NT2/D1 (cell line): ENCODE data around the gene LRFN5.

Experiments used
- DNase-seq: peaks from one replicate; pipeline ENCODE4 v3.0.0-alpha.2; 2011; ENCODE audit warnings: low read depth, low spot score
- H3K27me3 ChIP-seq: 2 replicates; pipeline ENCODE4 v1.6.0; 2011; ENCODE audit warnings: mild to moderate bottlenecking; ENCODE audit not compliant: insufficient read length, insufficient read depth
- H3K36me3 ChIP-seq: 2 replicates; pipeline ENCODE4 v1.6.1; 2011; ENCODE audit warnings: mild to moderate bottlenecking, low read length, mixed read lengths; ENCODE audit not compliant: insufficient read depth, insufficient read length
- H3K4me1 ChIP-seq: 2 replicates; pipeline ENCODE4 v1.5.1; 2011; ENCODE audit not compliant: insufficient read depth, insufficient read length
- H3K4me3 ChIP-seq: 2 replicates; pipeline ENCODE4 v1.5.1; 2011; ENCODE audit warnings: low read depth; ENCODE audit not compliant: insufficient read length
- H3K9ac ChIP-seq: 2 replicates; pipeline ENCODE4 v1.6.0; 2011; ENCODE audit warnings: low read depth; ENCODE audit not compliant: insufficient read length
- H3K9me3 ChIP-seq: 2 replicates; pipeline ENCODE4 v1.5.1; 2011; ENCODE audit warnings: mild to moderate bottlenecking, low read length; ENCODE audit not compliant: insufficient read depth
- SUZ12 ChIP-seq: IDR thresholded peaks from 2 replicates; pipeline ENCODE4 v1.6.1; 2011; ENCODE audit not compliant: insufficient read length, insufficient read depth; ENCODE audit errors: extremely low read depth
- YY1 ChIP-seq: IDR thresholded peaks from 2 replicates; pipeline ENCODE4 v1.6.1; 2011; ENCODE audit not compliant: insufficient read length, insufficient read depth
- ZNF274 ChIP-seq: IDR thresholded peaks from 2 replicates; pipeline ENCODE4 v1.6.1; 2011; ENCODE audit warnings: mild to moderate bottlenecking, low read depth, low read length

The LRFN5 gene

GRCh38 chr14:41615011-41615595, 8.4 kb downstream of the LRFN5 start:
- Histone ChIP-seq H3K9ac (no peak overlapping the region), H3K27me3 (peaks cover 16% of the 10 kb centered on the region), H3K4me3 (no peak overlapping the region), H3K4me1 (no peaks in the 10 kb centered on the region), H3K9me3 (no peaks in the 10 kb centered on the region), H3K36me3 (no peaks in the 10 kb centered on the region)
- TF ChIP-seq ZNF274 (no peak), SUZ12 (no peak), YY1 (no peak)
- DNase-seq = no peak

- Histone ChIP-seq H3K27me3 (no peaks in the 10 kb centered on the region), H3K36me3 (no peaks in the 10 kb centered on the region), H3K9ac (no peak overlapping the region), H3K4me3 (no peak overlapping the region), H3K4me1 (no peaks in the 10 kb centered on the region), H3K9me3 (no peaks in the 10 kb centered on the region)
- DNase-seq = no peak
- TF ChIP-seq ZNF274 (no peak), YY1 (no peak), SUZ12 (no peak)
Measured at GRCh38 chr14:41623736-41624135, 17.1 kb downstream of the LRFN5 start.

DNA sequence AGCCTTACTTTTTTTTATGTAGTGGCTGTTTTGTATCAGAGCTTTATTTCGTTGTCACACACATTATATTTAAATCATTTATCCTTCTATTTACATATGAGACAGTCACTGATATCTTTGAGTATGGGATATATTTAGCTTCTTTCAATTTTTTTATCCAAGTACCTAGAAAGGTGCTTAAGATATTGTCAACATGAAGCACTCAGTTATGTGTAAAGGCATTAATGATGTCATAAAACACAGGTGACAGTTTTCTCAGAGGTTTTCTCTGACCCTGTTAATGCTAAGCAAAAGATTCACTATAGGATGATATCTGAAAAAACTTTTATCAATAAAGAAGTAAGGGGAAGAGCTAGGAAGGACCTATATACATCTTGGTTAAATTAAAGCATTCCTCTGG, 23.2 kb downstream of the LRFN5 start:
- no peak for DNase-seq
- H3K9ac ChIP-seq = no peak overlapping the region
- H3K4me3 ChIP-seq = no peak overlapping the region
- no peaks in the 10 kb centered on the region for H3K36me3 ChIP-seq
- no peaks in the 10 kb centered on the region for H3K27me3 ChIP-seq
- no peaks in the 10 kb centered on the region for H3K4me1 ChIP-seq
- TF ChIP-seq SUZ12 (no peak), ZNF274 (no peak), YY1 (no peak)
- no peaks in the 10 kb centered on the region for H3K9me3 ChIP-seq

DNA sequence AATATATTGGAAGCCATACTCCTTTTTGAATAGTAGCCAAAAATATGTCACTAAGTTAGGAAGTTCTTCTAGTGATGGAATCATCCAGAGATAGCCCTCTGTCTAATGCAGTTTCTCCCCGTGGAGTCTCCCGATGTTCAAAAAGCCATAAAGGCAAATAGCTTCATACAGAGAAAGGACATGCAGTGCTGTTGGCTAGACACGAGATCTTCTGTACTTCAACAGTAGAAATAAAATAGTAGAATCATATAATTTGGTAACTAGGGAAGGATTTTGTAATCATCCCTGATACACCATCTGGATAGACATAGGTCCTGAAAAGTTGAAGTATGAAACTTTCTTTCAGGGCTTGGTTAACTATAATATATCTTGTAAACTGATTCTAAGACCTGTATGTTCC, 27.6 kb downstream of the LRFN5 start:
- no peak overlapping the region for H3K4me3 ChIP-seq
- no peaks in the 10 kb centered on the region for H3K27me3 ChIP-seq
- H3K36me3 ChIP-seq = no peaks in the 10 kb centered on the region
- no peak overlapping the region for H3K9ac ChIP-seq
- TF ChIP-seq ZNF274 (no peak), YY1 (no peak), SUZ12 (no peak)
- no peaks in the 10 kb centered on the region for H3K9me3 ChIP-seq
- no peak for DNase-seq
- no peaks in the 10 kb centered on the region for H3K4me1 ChIP-seq

DNA sequence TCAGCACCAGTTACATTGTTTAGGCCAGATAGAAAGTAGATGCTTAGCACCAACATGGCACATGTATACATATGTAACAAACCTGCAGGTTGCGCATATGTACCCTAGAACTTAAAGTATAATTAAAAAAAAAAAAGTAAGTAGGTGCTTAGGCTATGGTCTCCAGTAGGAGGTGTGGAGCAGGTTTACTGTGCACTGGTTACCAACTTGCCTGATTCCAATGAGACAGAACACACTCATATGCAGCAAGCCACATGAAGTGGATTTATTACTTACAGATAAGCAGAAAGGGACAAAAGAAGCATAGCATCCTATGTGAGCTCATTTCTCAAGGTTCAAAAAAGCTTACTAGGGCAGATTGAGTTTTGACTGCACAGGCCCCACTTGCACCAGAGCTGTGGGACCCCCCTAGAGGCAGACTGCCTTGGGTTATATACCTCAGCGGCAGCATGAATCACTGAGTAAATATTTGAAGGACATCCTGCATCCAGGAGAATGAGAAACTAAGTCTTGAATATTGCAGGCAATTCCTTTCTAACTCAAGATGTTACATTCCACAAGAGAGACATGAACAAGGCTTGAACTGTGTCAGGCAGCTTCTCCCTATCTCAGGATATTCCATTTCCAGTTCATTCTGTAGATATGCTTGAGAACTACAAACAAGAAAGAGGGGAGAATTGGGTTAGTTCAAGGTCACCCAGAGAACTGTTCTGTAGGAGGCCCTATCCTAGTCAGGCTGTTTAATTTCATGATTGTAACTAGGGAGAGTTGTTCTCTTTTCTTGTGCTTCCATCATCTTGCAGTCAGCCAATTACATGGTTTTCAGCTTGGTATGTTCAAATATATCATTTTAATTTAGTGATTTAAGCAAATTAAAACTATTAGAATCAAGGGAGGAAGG, 30.1 kb downstream of the LRFN5 start:
- no peak overlapping the region for H3K9ac ChIP-seq
- no peak overlapping the region for H3K4me3 ChIP-seq
- no peaks in the 10 kb centered on the region for H3K36me3 ChIP-seq
- no peaks in the 10 kb centered on the region for H3K9me3 ChIP-seq
- no peak for TF ChIP-seq YY1
- no peak for TF ChIP-seq ZNF274
- no peak for TF ChIP-seq SUZ12
- DNase-seq = no peak
- H3K27me3 ChIP-seq = no peaks in the 10 kb centered on the region
- H3K4me1 ChIP-seq = no peaks in the 10 kb centered on the region

DNA sequence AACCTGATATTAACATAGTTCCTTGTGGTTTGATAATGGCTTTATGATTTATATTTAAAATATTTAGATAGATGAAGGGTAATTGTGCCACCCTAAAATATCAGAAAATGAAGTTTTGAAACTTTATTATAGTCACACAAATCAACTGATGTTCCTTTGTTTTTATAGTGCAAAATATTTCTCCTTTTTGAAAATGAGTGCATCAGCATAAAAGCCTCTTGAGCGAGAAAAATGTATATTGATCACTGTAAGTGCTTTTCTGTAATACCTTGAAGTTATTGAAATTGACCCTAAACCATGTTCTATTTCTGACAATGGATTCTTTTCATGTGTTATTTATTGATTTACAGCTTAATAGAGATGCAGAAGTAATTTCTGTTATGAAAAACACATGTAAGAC, 35.0 kb downstream of the LRFN5 start:
- no peaks in the 10 kb centered on the region for H3K27me3 ChIP-seq
- H3K9me3 ChIP-seq = no peaks in the 10 kb centered on the region
- H3K4me3 ChIP-seq = no peak overlapping the region
- H3K36me3 ChIP-seq = no peaks in the 10 kb centered on the region
- no peaks in the 10 kb centered on the region for H3K4me1 ChIP-seq
- no peak for DNase-seq
- H3K9ac ChIP-seq = no peak overlapping the region
- TF ChIP-seq YY1 (no peak), ZNF274 (no peak), SUZ12 (no peak)

DNA sequence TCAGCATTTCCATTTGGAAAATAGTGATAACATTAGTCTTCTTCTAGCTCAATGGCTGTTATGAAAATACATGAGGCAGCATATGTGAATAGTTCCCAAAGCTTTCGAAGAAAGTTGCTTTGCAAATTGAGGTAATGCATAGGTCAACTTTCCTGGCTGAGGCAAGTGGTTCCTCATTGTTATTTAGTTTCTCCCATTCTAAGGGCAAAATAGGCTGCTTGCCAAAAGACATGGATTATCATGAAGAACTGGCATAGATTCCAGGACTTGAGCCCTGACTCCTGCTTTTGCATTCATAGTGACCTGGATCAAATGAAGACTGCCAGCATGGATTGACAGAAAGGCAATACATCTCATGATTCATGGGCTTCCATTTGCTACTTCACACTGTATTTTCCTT, 35.7 kb downstream of the LRFN5 start:
- no peak overlapping the region for H3K9ac ChIP-seq
- no peak overlapping the region for H3K4me3 ChIP-seq
- H3K36me3 ChIP-seq = no peaks in the 10 kb centered on the region
- TF ChIP-seq ZNF274 (no peak), YY1 (no peak), SUZ12 (no peak)
- no peaks in the 10 kb centered on the region for H3K27me3 ChIP-seq
- H3K4me1 ChIP-seq = no peaks in the 10 kb centered on the region
- DNase-seq = peak; percentile 11
- no peaks in the 10 kb centered on the region for H3K9me3 ChIP-seq
